Activated CD4-positive, CD25-positive, alpha-beta regulatory T cell treated with anti-CD3 and anti-CD28 coated beads, Interleukin-2, amount 50 U/mL, for 24 hours (primary cell): Measurements from ENCODE around the gene MAP3K8.
A peak's percentile ranks its signal among the peaks of the same experiment; 100 is the strongest.

Source experiments
- ATAC-seq, 2 donors: fragments of 150-1000 bp; cut with Tn5 transposase; one replicate each; pipeline ENCODE4 v1.10.0; 2021; ENCODE audit warnings: mild to moderate bottlenecking in 1 of 2, moderate library complexity in 1 of 2

Gene MAP3K8

DNA sequence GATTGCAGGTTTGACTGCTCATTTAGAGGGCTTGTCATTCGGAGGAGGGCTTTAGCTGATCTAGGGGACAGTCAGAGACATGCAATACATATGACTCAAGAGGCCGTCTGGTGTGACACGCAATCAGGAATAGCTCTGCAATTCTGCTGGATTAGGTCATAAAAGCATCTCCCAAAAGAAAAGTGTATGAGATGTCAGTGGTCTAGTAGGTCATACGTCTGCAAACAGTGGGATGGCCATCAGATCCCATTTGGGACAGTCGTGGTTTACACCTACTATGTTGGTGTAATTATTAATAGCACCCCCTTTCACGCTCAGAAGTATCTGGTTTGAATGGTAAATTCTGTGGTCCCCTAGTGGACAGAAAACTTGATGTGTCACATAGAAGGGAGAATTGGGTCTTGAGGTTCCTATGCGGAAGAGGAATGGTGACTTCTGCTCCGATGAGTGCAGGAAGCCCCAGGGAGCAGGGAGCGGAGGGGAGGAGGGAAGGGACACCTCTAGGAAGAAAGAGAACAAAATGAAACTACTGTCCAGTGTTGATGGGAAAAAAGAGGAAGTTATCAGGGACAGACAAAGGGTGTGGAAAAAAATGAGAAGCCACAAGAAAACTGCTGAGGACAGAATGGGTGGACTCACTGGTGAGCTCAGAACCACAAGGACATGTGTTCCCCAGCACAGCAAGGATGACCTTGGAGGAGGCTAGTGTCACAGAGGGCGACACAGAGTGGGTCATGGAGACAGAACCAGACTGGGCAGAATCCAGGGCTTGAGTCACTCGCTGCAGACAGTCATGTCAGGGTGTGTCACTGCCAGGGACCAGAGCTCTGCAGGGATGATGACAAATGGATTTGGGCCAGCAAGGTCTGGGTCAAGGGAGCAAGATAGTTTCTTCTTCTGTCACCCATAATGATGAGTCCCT lies 59.9 kb downstream of the MAP3K8 start:
- peak; percentile 64 to 71 for ATAC-seq

DNA sequence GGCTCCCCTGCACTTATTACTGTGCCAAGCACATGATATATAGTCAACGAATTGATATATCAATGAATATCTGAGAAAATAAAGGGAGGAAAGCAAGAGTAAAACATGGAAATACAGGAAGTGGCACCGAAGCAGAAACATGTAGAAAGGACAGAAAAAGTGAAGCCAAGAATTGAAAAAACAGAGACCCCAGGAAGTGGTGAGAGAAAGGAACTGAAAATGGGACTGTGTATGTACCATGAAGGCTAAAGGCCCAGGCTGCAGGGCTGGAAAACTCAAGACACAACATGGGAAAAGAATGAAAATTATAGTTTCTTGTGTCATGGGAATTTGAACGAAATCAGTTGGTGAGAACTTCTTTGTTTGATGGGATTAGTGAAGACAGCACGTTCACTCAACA lies 60.6 kb downstream of the MAP3K8 start:
- ATAC-seq = no peak

DNA sequence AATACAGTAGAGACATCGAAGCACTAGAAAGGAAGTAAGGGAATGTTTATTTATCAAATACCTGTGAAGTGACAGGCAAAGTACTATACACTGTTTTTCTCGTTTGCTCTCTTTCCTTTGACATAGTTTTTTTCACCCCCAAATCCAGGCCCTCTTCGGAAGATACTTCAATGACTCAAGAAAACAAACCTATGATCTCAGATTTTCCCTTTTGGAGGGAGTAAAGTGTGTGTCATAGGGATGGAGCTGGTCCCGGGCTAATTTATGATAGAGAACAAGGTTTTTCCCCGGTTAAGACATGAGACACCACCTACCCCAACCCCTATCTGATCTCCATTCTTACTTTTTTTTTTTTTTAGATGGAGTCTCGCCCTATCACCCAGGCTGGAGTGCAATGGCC lies 61.7 kb downstream of the MAP3K8 start:
- ATAC-seq = no peak

DNA sequence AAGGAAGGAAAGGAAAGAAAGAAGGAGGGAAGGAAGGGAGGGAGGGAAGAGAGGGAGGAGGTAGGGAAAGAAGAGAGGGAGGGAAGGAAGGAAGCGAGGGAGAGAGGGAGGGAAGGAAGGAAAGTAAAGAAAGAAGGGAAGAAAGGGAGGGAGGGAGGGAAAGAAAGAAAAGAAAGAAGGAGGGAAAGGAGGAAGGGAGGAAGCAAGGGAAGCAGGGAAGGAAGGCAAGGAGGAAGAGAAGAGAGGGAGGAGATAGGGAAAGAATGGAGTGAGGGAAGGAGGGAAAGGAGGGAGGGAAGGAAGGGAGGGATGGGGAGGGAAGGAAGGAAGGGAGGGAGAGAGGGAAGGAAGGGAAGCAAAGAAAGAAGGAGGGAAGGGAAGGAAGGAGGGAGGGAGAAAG lies 65.8 kb downstream of the MAP3K8 start:
- no peak for ATAC-seq

DNA sequence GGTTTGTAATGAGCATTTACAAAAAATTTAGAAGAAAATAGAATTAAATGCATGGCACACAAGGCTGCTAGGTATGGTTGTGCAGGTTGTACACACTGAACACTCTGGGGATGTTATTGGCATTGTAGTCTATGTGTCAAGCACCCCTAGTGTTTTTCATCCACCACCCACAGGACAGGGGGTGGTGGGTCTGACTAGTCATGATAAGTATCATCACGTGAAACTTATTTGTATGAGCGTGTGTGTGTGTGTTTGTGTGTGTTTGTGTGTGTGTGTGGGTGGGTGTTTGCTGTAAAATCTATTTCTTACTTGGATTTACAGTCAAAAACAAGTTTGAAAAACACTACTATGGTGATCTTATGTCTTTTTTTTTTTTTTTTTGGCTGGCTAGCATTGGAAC lies 66.5 kb downstream of the MAP3K8 start:
- peak; percentile 33 to 42 for ATAC-seq

GRCh38 chr10:30500963-30501504 lies 67.0 kb downstream of the MAP3K8 start:
- ATAC-seq = no peak

- ATAC-seq = peak; percentile 42 to 62
Measured at GRCh38 chr10:30502266-30503060, 68.5 kb downstream of the MAP3K8 start.

DNA sequence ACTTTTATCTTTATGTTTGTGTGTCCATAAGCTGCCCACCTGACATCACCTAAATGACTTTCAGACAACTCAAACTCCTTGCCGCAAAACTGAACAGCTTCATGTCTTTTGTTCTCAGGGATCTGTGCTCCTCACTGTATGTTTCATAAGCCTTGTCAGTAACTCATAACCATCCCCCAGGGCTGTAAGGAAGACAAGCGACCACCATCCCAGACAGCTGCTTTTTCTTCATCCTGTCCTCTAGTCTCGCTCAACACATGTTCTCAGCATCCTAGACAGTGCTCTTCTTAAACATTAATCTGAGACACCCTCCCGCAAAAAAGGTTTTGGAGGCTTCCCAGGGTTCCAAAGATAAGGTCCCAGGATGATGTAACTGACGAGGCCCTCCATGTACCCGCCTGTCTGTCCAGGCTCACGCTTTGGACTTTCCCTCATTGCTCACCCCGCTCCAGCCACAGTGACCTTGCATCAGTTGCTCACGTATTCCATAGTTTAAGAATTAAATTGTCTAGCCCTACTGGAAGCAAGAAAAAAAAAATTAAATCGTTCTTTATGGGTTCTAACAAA lies 69.8 kb downstream of the MAP3K8 start:
- ATAC-seq = no peak

DNA sequence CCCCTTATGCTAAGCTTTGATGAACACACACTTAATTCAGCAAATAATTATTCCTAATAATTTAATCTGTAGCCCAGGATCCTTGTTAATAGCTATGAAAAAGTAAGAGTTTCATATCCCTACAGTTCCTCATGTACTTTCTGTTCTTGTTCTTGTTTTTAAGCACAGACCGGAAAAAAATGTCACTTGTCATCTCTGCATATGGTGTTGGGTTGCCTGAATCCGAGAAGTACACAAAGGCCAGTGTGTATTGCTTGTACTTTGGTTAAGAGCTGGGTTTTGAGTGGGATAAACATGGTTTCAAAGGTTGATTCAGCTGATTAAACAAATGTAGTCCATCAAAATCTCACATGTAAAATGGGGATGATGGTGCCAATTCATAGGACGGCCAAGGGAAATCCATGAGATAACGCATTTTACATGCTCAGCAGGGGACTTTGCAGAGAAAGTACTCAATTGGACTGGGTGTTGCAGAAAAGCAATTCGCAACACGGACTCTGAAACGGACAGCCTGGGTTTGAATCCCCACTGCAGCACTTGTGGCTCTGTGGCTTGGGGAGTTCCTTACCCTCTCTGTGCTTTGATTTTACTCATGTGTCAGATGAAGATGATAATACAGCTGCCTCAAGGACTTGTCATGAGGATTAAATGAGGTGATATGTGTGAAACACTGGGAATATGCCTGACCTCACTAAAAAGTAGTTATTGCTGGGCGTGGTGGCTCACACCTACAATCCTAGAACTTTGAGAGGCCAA lies 71.7 kb downstream of the MAP3K8 start:
- ATAC-seq = no peak

DNA sequence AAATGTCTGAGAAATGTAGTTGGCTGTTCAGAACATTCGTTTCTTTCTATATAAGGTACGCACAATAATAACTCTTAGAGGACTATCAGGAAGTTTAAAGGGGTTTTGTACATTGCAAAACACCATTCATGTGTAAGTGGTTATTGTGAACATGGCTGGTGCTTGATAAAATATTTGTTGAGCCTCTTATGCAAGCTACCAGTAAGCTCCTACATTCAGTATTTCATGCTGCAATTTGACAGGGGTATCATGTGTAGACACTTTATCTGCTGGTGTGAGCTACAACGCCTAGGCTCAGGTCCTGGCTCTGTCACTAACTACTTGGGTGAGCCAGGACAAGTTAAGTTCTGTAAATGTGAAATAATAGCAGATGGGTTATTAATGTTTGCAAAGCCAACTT lies 75.5 kb downstream of the MAP3K8 start:
- no peak for ATAC-seq

DNA sequence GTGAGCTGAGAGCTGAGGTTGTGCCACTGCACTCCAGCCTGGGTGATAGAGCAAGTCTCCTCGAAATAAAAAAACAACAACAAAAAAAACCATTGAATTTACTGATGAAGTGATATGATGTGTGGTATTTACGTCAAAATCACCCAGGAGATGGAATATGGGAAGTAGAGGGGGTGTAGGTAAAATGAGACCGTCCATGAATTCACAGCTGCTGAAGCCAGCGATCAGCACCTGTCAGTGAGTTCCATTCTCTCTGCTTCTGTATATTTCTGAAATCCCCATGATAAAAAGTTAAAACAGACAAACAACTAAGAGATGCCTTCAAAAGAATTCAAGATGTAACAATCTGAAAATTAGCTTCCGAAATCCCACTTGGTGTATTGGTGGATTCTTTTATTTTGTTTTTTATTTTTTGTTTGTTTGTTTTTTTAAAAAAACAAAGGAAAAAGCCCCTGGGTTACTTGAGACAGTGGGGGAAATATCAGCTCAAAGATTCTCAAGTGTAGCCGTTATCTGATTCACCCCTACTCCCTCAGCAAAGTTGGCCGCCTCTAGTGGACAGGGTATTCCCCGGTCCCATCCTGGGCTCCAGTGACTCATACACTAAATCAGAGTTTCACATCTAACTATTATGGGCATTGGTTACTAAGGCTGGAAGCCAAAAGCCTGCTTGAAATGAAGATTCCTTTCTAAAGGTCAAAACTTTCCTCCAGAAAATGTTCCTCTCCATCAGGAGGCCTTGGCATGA lies 76.4 kb downstream of the MAP3K8 start:
- ATAC-seq = peak; percentile 90 to 93

- peak; percentile 30 to 55 for ATAC-seq
Measured at GRCh38 chr10:30510932-30511700, 77.1 kb downstream of the MAP3K8 start.
